Endothelial cell of umbilical vein (primary cell): Measurements from ENCODE around the gene IGFBPL1. TPM values are rescaled to one million over a fixed set of nuclear protein-coding genes. Genes with fewer than 3 reads are reported as not detected.

ENCODE experiments used
- BruUV-seq: library from RNA; stranded (reverse); fragments of 400-500 nt; replicated peaks from 2 replicates; lab custom pipeline; 2021; lab: Mats Ljungman, UMichigan
- CTCF ChIA-PET: fragments of 300-600, 350-600 bp; sonication (Branson Sonifier 250); formaldehyde crosslinking; loops from one replicate; lab custom pipeline; 2021; ENCODE audit warnings: antibody characterized with exemption, inconsistent platforms; lab: Charles Lee
- POLR2A ChIA-PET: fragments of 300-600, 350-600 bp; sonication (Branson Sonifier 250); formaldehyde crosslinking; loops from one replicate; lab custom pipeline; 2021; ENCODE audit warnings: antibody characterized with exemption, inconsistent platforms; lab: Charles Lee
- DNase-seq: peaks from one replicate; pipeline ENCODE4 v3.0.0-alpha.2; 2011; ENCODE audit warnings: low read depth, low spot score
- FAIRE-seq: peaks from 2 replicates; lab custom pipeline; 2011; peaks lifted over from hg19 to GRCh38; lab: Jason Lieb, UNC
- H2AFZ ChIP-seq: 2 replicates; pipeline ENCODE4 v1.6.0; 2012; ENCODE audit warnings: low read depth, low read length, control low read depth, inconsistent platforms
- H3K27ac ChIP-seq: 2 replicates; pipeline ENCODE4 v1.5.1; 2011; ENCODE audit warnings: low read depth, mild to moderate bottlenecking, control low read depth, low read length, moderate library complexity; ENCODE audit not compliant: insufficient read depth
- H3K27me3 ChIP-seq, 2 experiments: 2 replicates each; pipeline versions ENCODE4 v1.6.0 to v1.6.1; 2011; ENCODE audit warnings: low read length in 2 of 2, mixed read lengths in 1 of 2; ENCODE audit not compliant: control insufficient read depth in 2 of 2, insufficient read depth in 2 of 2
- H3K36me3 ChIP-seq, 2 experiments: 2 replicates in 1 of 2; 3 replicates in 1 of 2; pipeline ENCODE4 v1.5.1; 2011; ENCODE audit warnings: low read length in 2 of 2, mild to moderate bottlenecking in 1 of 2, moderate library complexity in 1 of 2; ENCODE audit not compliant: control insufficient read depth in 2 of 2, insufficient read depth in 2 of 2; ENCODE audit errors: extremely low read depth in 1 of 2
- H3K4me1 ChIP-seq: 3 replicates; pipeline ENCODE4 v1.5.1; 2011; ENCODE audit warnings: mild to moderate bottlenecking, low read length; ENCODE audit not compliant: control insufficient read depth, insufficient read depth; ENCODE audit errors: extremely low read depth
- H3K4me2 ChIP-seq: 2 replicates; pipeline ENCODE4 v1.6.1; 2011; ENCODE audit warnings: low read length, control low read depth, mixed read lengths; ENCODE audit not compliant: insufficient read depth
- H3K4me3 ChIP-seq, 3 experiments: fragments of 200-600 bp in 1 of 3; sonication (generic), shearing (Covaris generic) in 1 of 3; replicated peaks in 1 of 3; 2 replicates each; pipeline ENCODE4 v1.5.1; 2011 to 2016; ENCODE audit warnings: control low read depth in 3 of 3, low read length in 3 of 3, mild to moderate bottlenecking in 2 of 3, inconsistent platforms in 1 of 3, low read depth in 1 of 3, moderate library complexity in 1 of 3; ENCODE audit not compliant: insufficient read depth in 1 of 3
- H3K79me2 ChIP-seq: 2 replicates; pipeline ENCODE4 v1.6.0; 2012; ENCODE audit warnings: low read length, inconsistent platforms; ENCODE audit not compliant: control insufficient read depth, insufficient read depth
- H3K9ac ChIP-seq: replicated peaks from 2 replicates; pipeline ENCODE3; 2011; ENCODE audit warnings: low read length, control low read depth; ENCODE audit not compliant: insufficient read depth; ENCODE audit errors: extremely low read depth
- H3K9me1 ChIP-seq: replicated peaks from 3 replicates; pipeline ENCODE4 v1.6.0; 2011; ENCODE audit warnings: mild to moderate bottlenecking, low read length; ENCODE audit not compliant: control insufficient read depth, insufficient read depth; ENCODE audit errors: extremely low read depth
- H3K9me3 ChIP-seq: replicated peaks from 2 replicates; pipeline ENCODE4 v1.5.1; 2012; ENCODE audit warnings: low read length, inconsistent platforms; ENCODE audit not compliant: control insufficient read depth, insufficient read depth
- H4K20me1 ChIP-seq: replicated peaks from 2 replicates; pipeline ENCODE3; 2011; ENCODE audit warnings: mild to moderate bottlenecking, low read length; ENCODE audit not compliant: control insufficient read depth, insufficient read depth; ENCODE audit errors: extremely low read depth
- CTCF ChIP-seq, 2 donors: IDR thresholded peaks; 1 replicate in 1 of 2; 2 replicates in 1 of 2; pipeline ENCODE4 v1.5.1; 2011; ENCODE audit warnings: low read length in 2 of 2, mild to moderate bottlenecking in 2 of 2, moderate library complexity in 2 of 2, control low read depth in 1 of 2, inconsistent platforms in 1 of 2, low read depth in 1 of 2; ENCODE audit not compliant: insufficient read depth in 1 of 2; ENCODE audit errors: extremely low read depth in 1 of 2
- EZH2 ChIP-seq: IDR thresholded peaks from 2 replicates; pipeline ENCODE4 v1.6.1; 2012; ENCODE audit warnings: borderline replicate concordance, low read depth, mild to moderate bottlenecking, moderate library complexity, low read length, inconsistent platforms; ENCODE audit not compliant: severe bottlenecking
- FOS ChIP-seq: IDR thresholded peaks from 2 replicates; pipeline ENCODE4 v1.6.1; 2011; ENCODE audit warnings: mild to moderate bottlenecking, low read length, moderate library complexity, borderline replicate concordance; ENCODE audit not compliant: insufficient read depth
- GATA2 ChIP-seq: IDR thresholded peaks from 2 replicates; pipeline ENCODE4 v1.7.0; 2011; ENCODE audit warnings: low read depth, mild to moderate bottlenecking, moderate library complexity, mixed read lengths, low read length; ENCODE audit not compliant: insufficient read length, insufficient read depth
- JUN ChIP-seq: IDR thresholded peaks from 2 replicates; pipeline ENCODE4 v1.6.1; 2011; ENCODE audit warnings: borderline replicate concordance, low read depth; ENCODE audit not compliant: insufficient read length, insufficient read depth
- MAX ChIP-seq: IDR thresholded peaks from 2 replicates; pipeline ENCODE4 v1.6.1; 2011; ENCODE audit not compliant: insufficient read depth, insufficient read length
- MYC ChIP-seq: IDR thresholded peaks from one replicate; pipeline ENCODE4 v1.6.1; 2011; ENCODE audit warnings: mild to moderate bottlenecking, low read depth, low read length
- POLR2A ChIP-seq: IDR thresholded peaks from 2 replicates; pipeline ENCODE4 v1.6.1; 2012; ENCODE audit warnings: low read depth, mild to moderate bottlenecking, control low read depth, low read length
- POLR2AphosphoS5 ChIP-seq: IDR thresholded peaks from 2 replicates; pipeline ENCODE4 v1.6.1; 2012; ENCODE audit warnings: low read depth, mild to moderate bottlenecking, control low read depth, low read length, moderate library complexity; ENCODE audit not compliant: insufficient read depth
- dilution Hi-C: fragments of 300-500 bp; cut with MboI; formaldehyde crosslinking; loops from one replicate; pipeline ENCODE4 v1.15.0; 2019; ENCODE audit warnings: low sequenced_read_pairs; ENCODE audit not compliant: extremely low pct_ligation_motif_present
- intact Hi-C: fragments of 100-400 bp; cut with micrococcal nuclease; formaldehyde crosslinking; loops from one replicate; pipeline ENCODE4 v1.10.0; 2022
- polyA plus RNA-seq, 4 experiments: library from polyadenylated mRNA; depleted of rRNA in 3 of 4; stranded (reverse) in 3 of 4; unstranded in 1 of 4; fragments of >200 nt; gene quantifications; 2 replicates each; pipeline versions ENCODE4 v1.2.1 to v1.2.3, GENCODE V29; 2011 to 2012; ENCODE audit warnings: missing spikeins in 1 of 4
- total RNA-seq: library from RNA; stranded (reverse); gene quantifications from 2 replicates; pipeline ENCODE4 v1.2.3, GENCODE V29; 2021

The IGFBPL1 gene
- total and polyA plus RNA-seq, 2 donors (not counting 3 experiments of a cell fraction or from before 2014, with no cell fraction given) = not detected

- H3K9ac ChIP-seq = no peak overlapping the region
- intact Hi-C loops = no loop called here
- POLR2A ChIA-PET = no interaction called here
- H4K20me1 ChIP-seq = no peaks in the 10 kb centered on the region
- no peak for FAIRE-seq
- dilution Hi-C loops = no loop called here
- H3K4me1 ChIP-seq = no peaks in the 10 kb centered on the region
- TF ChIP-seq CTCF (IDR thresholded peaks at IDR 0.05; ENCODE audit: extremely low read depth in 1 of 2, insufficient read depth in 1 of 2, low read depth in 1 of 2, low read length in 2 of 2) (no peak), MAX (no peak), FOS (no peak), JUN (no peak), POLR2AphosphoS5 (no peak), POLR2A (no peak), GATA2 (no peak), EZH2 (no peak), MYC (no peak)
- H3K36me3 ChIP-seq = no peaks in the 10 kb centered on the region
- peaks cover 32 to 36% of the 10 kb centered on the region in 2 experiments for H3K27me3 ChIP-seq
- BruUV-seq = no TSS peak
- DNase-seq = no peak
- H3K4me2 ChIP-seq = no peak overlapping the region
- H3K4me3 ChIP-seq = no peak overlapping the region
- H3K79me2 ChIP-seq = no peaks in the 10 kb centered on the region
- no peak overlapping the region for H2AFZ ChIP-seq
- CTCF ChIA-PET = interaction anchor here (1.1 to 1.2 kb wide), 2 partner anchors 9 to 14 kb away, joined by 3 to 5 read pairs; no protein-coding TSS in a partner anchor
- H3K9me3 ChIP-seq = no peaks in the 10 kb centered on the region
- no peak overlapping the region for H3K27ac ChIP-seq
- H3K9me1 ChIP-seq = no peaks in the 10 kb centered on the region
Observed at GRCh38 chr9:38419181-38419580, 5.1 kb downstream of the IGFBPL1 start.
